ENCODE measurements around the gene TBCD.

Gene TBCD

DNA sequence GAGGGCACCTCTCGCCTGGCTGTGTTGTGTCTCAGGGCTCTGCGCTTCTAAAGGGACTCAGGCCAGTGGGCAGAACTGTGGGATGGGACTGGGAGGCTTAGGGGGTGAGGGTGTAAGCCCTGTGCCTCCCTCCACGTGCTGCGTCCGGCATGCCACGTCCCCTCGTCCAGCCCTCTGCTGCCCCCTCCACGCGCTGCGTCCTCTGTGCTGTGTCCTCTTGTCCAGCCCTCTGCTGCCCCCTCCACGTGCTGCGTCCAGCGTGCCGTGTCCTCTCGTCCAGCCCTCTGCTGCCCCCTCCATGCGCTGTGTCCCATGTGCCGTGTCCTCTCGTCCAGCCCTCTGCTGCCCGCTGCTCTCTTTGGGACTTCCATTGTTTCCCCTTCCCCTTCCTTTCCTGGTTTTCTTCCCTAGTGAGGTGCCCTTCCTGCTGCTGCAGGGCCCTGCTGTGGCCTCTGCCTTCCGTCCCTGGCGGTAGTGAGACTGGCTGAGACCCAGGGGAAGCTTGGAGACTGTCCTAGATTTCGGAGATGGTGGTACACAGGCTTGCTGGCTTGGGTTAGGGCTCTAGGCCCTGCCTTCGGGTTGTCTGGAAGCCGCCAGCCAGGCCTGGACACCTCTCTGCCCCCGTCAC lies 94.3 kb downstream of the TBCD start:
- TF ChIP-seq, protein P1, sequence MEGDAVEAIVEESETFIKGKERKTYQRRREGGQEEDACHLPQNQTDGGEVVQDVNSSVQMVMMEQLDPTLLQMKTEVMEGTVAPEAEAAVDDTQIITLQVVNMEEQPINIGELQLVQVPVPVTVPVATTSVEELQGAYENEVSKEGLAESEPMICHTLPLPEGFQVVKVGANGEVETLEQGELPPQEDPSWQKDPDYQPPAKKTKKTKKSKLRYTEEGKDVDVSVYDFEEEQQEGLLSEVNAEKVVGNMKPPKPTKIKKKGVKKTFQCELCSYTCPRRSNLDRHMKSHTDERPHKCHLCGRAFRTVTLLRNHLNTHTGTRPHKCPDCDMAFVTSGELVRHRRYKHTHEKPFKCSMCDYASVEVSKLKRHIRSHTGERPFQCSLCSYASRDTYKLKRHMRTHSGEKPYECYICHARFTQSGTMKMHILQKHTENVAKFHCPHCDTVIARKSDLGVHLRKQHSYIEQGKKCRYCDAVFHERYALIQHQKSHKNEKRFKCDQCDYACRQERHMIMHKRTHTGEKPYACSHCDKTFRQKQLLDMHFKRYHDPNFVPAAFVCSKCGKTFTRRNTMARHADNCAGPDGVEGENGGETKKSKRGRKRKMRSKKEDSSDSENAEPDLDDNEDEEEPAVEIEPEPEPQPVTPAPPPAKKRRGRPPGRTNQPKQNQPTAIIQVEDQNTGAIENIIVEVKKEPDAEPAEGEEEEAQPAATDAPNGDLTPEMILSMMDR (IDR thresholded peaks at IDR 0.05; ENCODE audit: extremely low read depth, missing control alignments), result no peak
- DNase-seq (ENCODE audit: low spot score), result no peak

DNA sequence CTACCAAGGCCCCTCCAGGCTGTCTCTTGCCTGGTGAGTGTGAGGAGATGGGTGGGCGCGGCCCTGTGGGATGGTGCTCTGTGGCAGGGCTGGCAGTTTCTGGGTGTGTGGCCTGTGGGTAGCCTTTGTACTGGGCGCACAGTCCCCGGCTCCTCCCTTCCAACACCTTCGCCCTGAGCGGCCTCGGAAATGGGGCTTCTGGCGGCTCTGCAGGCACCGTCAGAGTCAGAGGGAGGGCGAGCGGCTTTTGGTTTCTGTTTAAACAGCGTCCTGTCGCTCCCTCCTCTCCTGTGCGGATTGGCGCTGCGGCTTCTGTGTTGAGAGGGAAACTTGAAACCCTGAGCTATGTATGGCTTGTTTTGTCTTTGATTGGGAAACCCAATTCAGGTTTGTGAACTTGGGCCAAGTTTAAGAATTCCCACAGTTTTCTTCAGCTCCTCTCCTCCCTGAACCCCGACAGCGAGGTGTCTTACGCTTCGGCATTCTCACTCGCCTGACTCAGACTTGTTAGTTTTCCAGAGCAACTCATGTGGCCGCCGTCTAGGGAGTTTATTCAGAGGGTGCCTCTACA lies 96.2 kb downstream of the TBCD start:
- DNase-seq (ENCODE audit: low spot score), result no peak
- TF ChIP-seq, protein P1 (IDR thresholded peaks at IDR 0.05; ENCODE audit: extremely low read depth, missing control alignments), result no peak

DNA sequence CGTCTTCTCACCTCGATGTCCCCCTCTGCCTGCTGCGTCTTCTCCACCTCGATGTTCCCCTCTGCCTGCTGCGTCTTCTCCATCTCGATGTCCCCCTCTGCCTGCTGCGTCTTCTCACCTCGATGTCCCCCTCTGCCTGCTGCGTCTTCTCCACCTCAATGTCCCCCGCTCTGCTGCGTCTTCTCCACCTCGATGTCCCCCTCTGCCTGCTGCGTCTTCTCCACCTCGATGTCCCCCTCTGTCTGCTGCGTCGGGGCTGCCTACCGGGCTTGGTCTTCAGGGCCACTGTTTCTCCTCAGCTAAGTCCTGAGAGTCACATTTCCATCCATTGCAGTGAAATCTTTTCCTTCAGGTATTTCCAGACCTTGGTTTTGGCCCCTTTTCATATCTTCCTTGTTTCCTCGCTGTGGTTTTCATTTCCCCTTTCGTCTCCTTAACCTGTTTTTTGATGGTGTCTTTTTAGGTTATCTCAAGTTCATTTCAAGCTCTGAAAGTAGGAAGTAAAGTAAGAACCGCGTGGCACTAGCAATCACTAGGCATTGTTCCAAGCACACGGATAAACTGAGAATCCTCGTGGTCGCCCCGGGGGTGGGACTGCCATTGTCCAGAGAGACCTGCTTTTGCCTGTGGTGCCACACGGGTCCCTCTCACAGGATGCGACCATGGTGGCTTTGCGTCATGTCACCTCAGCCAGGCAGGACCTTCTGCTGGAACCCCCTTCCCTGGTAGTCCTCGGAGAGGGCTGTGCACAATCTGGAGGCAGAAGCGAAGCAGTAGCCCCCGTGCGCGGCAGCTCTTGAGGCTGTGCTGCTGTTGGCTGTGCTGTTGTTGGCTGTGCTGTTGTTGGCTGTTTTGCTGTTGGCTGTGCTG lies 97.4 kb downstream of the TBCD start:
- DNase-seq (ENCODE audit: low spot score), result no peak
- TF ChIP-seq, protein P1 (IDR thresholded peaks at IDR 0.05; ENCODE audit: extremely low read depth, missing control alignments), result no peak

DNA sequence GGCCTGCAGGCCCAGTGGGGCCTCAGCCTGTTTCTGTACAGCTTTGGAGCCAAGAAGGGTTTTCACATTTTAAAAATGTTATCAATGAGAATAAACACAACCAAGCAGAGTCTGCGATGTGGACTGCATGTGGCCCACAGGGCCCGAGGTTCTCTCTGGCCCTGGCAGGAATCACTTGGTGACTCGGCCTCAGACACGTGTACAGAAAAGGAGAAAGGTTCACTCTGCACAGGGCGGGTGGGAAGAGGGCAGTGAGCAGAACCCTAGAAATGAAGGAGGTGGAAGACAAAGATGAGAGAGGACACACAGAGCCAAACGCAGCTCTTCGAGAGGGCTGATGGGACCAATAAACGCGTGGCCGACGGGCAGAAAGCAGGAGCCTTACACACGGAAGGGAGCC lies 99.5 kb downstream of the TBCD start:
- TF ChIP-seq, protein P1 (IDR thresholded peaks at IDR 0.05; ENCODE audit: extremely low read depth, missing control alignments), result no peak
- DNase-seq (ENCODE audit: low spot score), result no peak

DNA sequence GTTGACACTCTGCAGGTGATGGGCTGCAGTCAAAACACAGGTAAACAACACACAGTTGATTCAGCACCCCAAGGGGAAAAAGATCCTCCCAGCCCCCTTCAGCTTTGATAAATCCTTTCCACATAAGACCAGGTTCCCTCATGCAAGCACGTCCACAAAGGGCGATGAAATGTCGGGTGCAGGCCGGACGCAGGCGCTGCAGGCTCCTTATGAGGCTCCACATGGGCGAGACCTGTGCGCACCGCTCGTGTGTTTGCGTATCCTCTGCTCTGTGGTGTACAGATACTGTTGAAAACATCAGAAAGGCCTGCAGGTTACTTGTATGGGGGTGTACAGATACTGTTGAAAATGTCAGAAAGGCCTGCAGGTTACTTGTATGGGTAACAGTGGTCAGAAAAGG lies 102.4 kb downstream of the TBCD start:
- no peak for DNase-seq (ENCODE audit: low spot score)
- TF ChIP-seq, protein P1 (IDR thresholded peaks at IDR 0.05; ENCODE audit: extremely low read depth, missing control alignments), result no peak

DNA sequence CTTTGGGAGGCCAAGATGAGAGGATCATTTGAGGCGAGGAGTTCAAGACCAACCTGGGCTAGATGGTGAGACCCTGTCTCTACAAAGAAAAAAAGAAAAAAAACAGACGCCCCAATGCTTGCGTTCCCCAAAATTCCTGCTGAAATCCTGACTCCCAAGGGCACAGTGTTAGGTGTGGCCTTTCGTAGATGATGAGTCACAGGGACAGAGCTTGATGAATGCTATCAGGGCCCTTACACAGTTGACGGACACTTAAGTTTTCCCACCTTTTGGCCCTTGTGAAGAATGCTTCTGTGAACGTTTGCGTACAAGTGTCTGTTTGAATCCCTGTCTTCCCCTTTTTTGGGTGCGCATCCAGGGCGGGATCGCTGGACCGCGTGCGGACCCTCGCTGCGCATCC lies 104.5 kb downstream of the TBCD start:
- DNase-seq (ENCODE audit: low spot score), result no peak
- TF ChIP-seq, protein P1 (IDR thresholded peaks at IDR 0.05; ENCODE audit: extremely low read depth, missing control alignments), result no peak
